ENCODE measurements around the gene FZR1. TPM values are rescaled to one million over a fixed set of nuclear protein-coding genes. Genes with fewer than 3 reads are reported as not detected.
A peak's percentile ranks its signal among the peaks of the same experiment; 100 is the strongest.

Gene FZR1
- total and polyA plus RNA-seq, 9 of the 15 experiments (the other 6 are each of a cell fraction or from before 2014, with no cell fraction given) = 0.18 to 48.0 (median 22.2) TPM

GRCh38 chr19:3556423-3556977 is 50.4 kb downstream of the FZR1 start (continued):
- TF ChIP-seq ZBTB40 (IDR thresholded peaks at IDR 0.05) (0 out of 2 replicates have a peak, but pooled peaks have one; percentile 39), ZBTB40 (CRISPR knock-in tag; IDR thresholded peaks at IDR 0.05) (no peak), ZNF551 (CRISPR knock-in tag; IDR thresholded peaks at IDR 0.05) (no peak), PHTF2 (CRISPR knock-in tag; IDR thresholded peaks at IDR 0.05) (no peak), PURB (CRISPR knock-in tag; IDR thresholded peaks at IDR 0.05; ENCODE audit: low read depth) (no peak), LARP7 (IDR thresholded peaks at IDR 0.05) (0 out of 2 replicates have a peak, but pooled peaks have one; percentile 38), ARHGAP35 (IDR thresholded peaks at IDR 0.05; ENCODE audit: partially characterized antibody) (peak; percentile 97), ZNF184 (CRISPR knock-in tag; IDR thresholded peaks at IDR 0.05) (no peak), ZFP91 (CRISPR knock-in tag; IDR thresholded peaks at IDR 0.05) (no peak), ZNF583 (CRISPR knock-in tag; IDR thresholded peaks at IDR 0.05) (no peak), CREB3 (tag; conservative IDR thresholded peaks at IDR 0.05; ENCODE audit: low read depth) (no peak), E2F6 (IDR thresholded peaks at IDR 0.05; ENCODE audit: borderline replicate concordance in 1 of 2, extremely low read depth in 1 of 2, insufficient read depth in 1 of 2, insufficient read length in 1 of 2, low read depth in 1 of 2, low read length in 1 of 2, poor library complexity in 1 of 2, severe bottlenecking in 1 of 2) (no peak), RBM22 (IDR thresholded peaks at IDR 0.05; ENCODE audit: low read depth, low read length, poor library complexity, severe bottlenecking) (no peak), NFXL1 (CRISPR knock-in tag; IDR thresholded peaks at IDR 0.05) (no peak), ZNF57 (CRISPR knock-in tag; IDR thresholded peaks at IDR 0.05) (no peak), NCOR1 (IDR thresholded peaks at IDR 0.05) (no peak; the same call in 1 of the 2 replicates)
